Lower lobe of right lung (tissue), 2 donors: ENCODE results near the gene LIG3. TPM values are rescaled to one million over a fixed set of nuclear protein-coding genes. Genes with fewer than 3 reads are reported as not detected.

Experiments used
- ATAC-seq, 2 donors: fragments of 200-7000 bp; cut with Tn5 transposase; one replicate each; pipeline ENCODE4 v1.9.1; 2020 to 2022; ENCODE audit warnings: mild to moderate bottlenecking in 2 of 2, moderate library complexity in 2 of 2
- DNase-seq: peaks from one replicate; pipeline ENCODE4 v3.0.0-alpha.2; 2020
- H3K27ac ChIP-seq: fragments of 200-600 bp; one replicate; pipeline ENCODE4 v1.8.0; 2022
- H3K27me3 ChIP-seq: fragments of 200-600 bp; one replicate; pipeline ENCODE4 v1.8.0; 2022; ENCODE audit warnings: low read depth
- H3K36me3 ChIP-seq: fragments of 200-600 bp; one replicate; pipeline ENCODE4 v1.8.0; 2022; ENCODE audit warnings: mild to moderate bottlenecking
- H3K4me1 ChIP-seq: fragments of 200-600 bp; one replicate; pipeline ENCODE4 v1.8.0; 2022
- H3K4me3 ChIP-seq: fragments of 200-600 bp; one replicate; pipeline ENCODE4 v1.8.0; 2022; ENCODE audit warnings: mild to moderate bottlenecking
- H3K9me3 ChIP-seq: fragments of 200-600 bp; one replicate; pipeline ENCODE4 v1.8.0; 2022
- CTCF ChIP-seq: fragments of 200-600 bp; IDR thresholded peaks from one replicate; pipeline ENCODE4 v1.8.0; 2022; ENCODE audit warnings: antibody characterized with exemption, mild to moderate bottlenecking
- intact Hi-C: fragments of 100-400 bp; cut with DNase I; formaldehyde crosslinking; loops from one replicate; pipeline ENCODE4 v1.11.0; 2022
- total RNA-seq: library from RNA; stranded (reverse); fragmentation: NEBNext Ultra II Directional; extraction: Animal tissue kit (Norgen Biotek cat#: 25700); gene quantifications from one replicate; pipeline ENCODE4 v1.2.1, GENCODE V29; 2021
- donor health status: DM: no; HTN: yes; CAD: no; lungs with severe emphysema.

The LIG3 gene
- total RNA-seq, 1 donor from 2014 or later, result 26.6 TPM

- H3K4me3 ChIP-seq, result peak overlapping the region; percentile 77
- H3K36me3 ChIP-seq, result peaks cover 11% of the 10 kb centered on the region
- no peaks in the 10 kb centered on the region for H3K9me3 ChIP-seq
- no peaks in the 10 kb centered on the region for H3K27me3 ChIP-seq
- intact Hi-C loops, result no loop called here
- DNase-seq (no peak), ATAC-seq (no peak)
- H3K4me1 ChIP-seq, result peaks cover 23% of the 10 kb centered on the region
- peak overlapping the region; percentile 99 for H3K27ac ChIP-seq
- no peak for TF ChIP-seq CTCF
Measured at GRCh38 chr17:34981538-34982241, 1.4 kb downstream of the LIG3 start.

- no peaks in the 10 kb centered on the region for H3K9me3 ChIP-seq
- DNase-seq, result no peak
- intact Hi-C loops, result no loop called here
- no peak overlapping the region for H3K4me3 ChIP-seq
- H3K36me3 ChIP-seq, result peaks cover 56% of the 10 kb centered on the region
- no peak for TF ChIP-seq CTCF
- no peaks in the 10 kb centered on the region for H3K27me3 ChIP-seq
- peaks cover 13% of the 10 kb centered on the region for H3K4me1 ChIP-seq
- peak in 1 of 2 donors; percentile 32 for ATAC-seq
- no peak overlapping the region for H3K27ac ChIP-seq
Measured at GRCh38 chr17:34987232-34987631, 6.9 kb downstream of the LIG3 start.

- Histone ChIP-seq H3K27ac (no peak overlapping the region), H3K27me3 (no peaks in the 10 kb centered on the region), H3K9me3 (no peaks in the 10 kb centered on the region), H3K4me1 (peaks cover 10% of the 10 kb centered on the region), H3K36me3 (peaks cover 70% of the 10 kb centered on the region), H3K4me3 (no peak overlapping the region)
- TF ChIP-seq CTCF, result no peak
- intact Hi-C loops, result no loop called here
- DNase-seq, result no peak
- no peak for ATAC-seq
Measured at GRCh38 chr17:34988644-34989043, 8.3 kb downstream of the LIG3 start.

GRCh38 chr17:34989473-34989872, 9.2 kb downstream of the LIG3 start:
- DNase-seq (no peak), ATAC-seq (no peak)
- intact Hi-C loops, result no loop called here
- Histone ChIP-seq H3K27me3 (no peaks in the 10 kb centered on the region), H3K9me3 (no peaks in the 10 kb centered on the region), H3K4me1 (peaks cover 10% of the 10 kb centered on the region), H3K4me3 (no peak overlapping the region), H3K27ac (no peak overlapping the region), H3K36me3 (peaks cover 78% of the 10 kb centered on the region)
- no peak for TF ChIP-seq CTCF

GRCh38 chr17:34990921-34991365, 10.6 kb downstream of the LIG3 start:
- DNase-seq (no peak), ATAC-seq (peak; percentile 87 to 91)
- Histone ChIP-seq H3K36me3 (peaks cover 88% of the 10 kb centered on the region), H3K9me3 (no peaks in the 10 kb centered on the region), H3K27me3 (no peaks in the 10 kb centered on the region), H3K4me3 (no peak overlapping the region), H3K4me1 (peaks cover 10% of the 10 kb centered on the region), H3K27ac (peak overlapping the region; percentile 49)
- intact Hi-C loops, result no loop called here
- no peak for TF ChIP-seq CTCF
